ENCODE results near the gene LRRC37A.
"Not testable (repeated sequence)": the region's sequence is repeated elsewhere in the genome, so short reads cannot be mapped to it uniquely, and the experiment has no call there.

LRRC37A gene

GRCh38 chr17:46372236-46373229 lies 77.6 kb downstream of the LRRC37A start:
- not testable (repeated sequence) for H3K9ac ChIP-seq (ENCODE audit: low read depth in 1 of 2, low read length in 2 of 2); H3K36me3 ChIP-seq (ENCODE audit: control insufficient read depth in 1 of 2, insufficient read depth in 2 of 2, low read length in 2 of 2); H3K4me3 ChIP-seq (ENCODE audit: low read depth in 1 of 2, low read length in 2 of 2); H3K27me3 ChIP-seq (ENCODE audit: control insufficient read depth in 1 of 2, insufficient read depth in 2 of 2, low read length in 2 of 2); H3K4me1 ChIP-seq (ENCODE audit: control insufficient read depth in 1 of 2, insufficient read depth in 2 of 2, low read length in 2 of 2); H3K27ac ChIP-seq (ENCODE audit: low read depth, low read length); H3K9me3 ChIP-seq (ENCODE audit: control insufficient read depth in 1 of 2, low read length in 2 of 2)

DNA sequence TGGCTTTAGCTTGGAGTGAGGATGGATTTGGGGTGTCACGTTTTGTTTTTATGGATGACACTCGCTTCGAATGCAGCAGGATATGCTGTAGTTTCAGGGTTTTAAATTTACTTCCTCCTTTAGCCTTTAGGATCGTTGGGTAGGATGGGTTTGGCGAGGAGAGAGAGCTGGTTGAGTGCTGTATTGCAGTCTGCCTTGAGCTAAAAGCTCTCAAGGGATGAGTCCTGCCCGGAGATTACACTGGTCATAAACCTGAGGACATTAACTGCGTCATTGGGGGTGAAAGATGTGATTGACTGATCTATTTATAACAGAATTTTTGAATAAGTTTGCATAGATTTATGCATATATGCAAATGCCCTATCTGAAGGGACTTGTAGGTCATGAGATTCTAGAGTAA lies 78.5 kb downstream of the LRRC37A start:
- H3K4me3 ChIP-seq (ENCODE audit: low read depth in 1 of 2, low read length in 2 of 2); H3K9ac ChIP-seq (ENCODE audit: low read depth in 1 of 2, low read length in 2 of 2): not testable (repeated sequence)

GRCh38 chr17:46383118-46383517 lies 88.2 kb downstream of the LRRC37A start:
- not testable (repeated sequence) for H3K4me3 ChIP-seq (ENCODE audit: low read depth in 1 of 2, low read length in 2 of 2); H3K27ac ChIP-seq (ENCODE audit: low read depth, low read length); H3K27me3 ChIP-seq (ENCODE audit: control insufficient read depth in 1 of 2, insufficient read depth in 2 of 2, low read length in 2 of 2); H3K9me3 ChIP-seq (ENCODE audit: control insufficient read depth in 1 of 2, low read length in 2 of 2); H3K36me3 ChIP-seq (ENCODE audit: control insufficient read depth in 1 of 2, insufficient read depth in 2 of 2, low read length in 2 of 2); H3K4me1 ChIP-seq (ENCODE audit: control insufficient read depth in 1 of 2, insufficient read depth in 2 of 2, low read length in 2 of 2); H3K9ac ChIP-seq (ENCODE audit: low read depth in 1 of 2, low read length in 2 of 2)

More for the DNA sequence above, 78.5 kb downstream of the LRRC37A start:
- not testable (repeated sequence) for H3K4me1 ChIP-seq (ENCODE audit: control insufficient read depth in 1 of 2, insufficient read depth in 2 of 2, low read length in 2 of 2); H3K27ac ChIP-seq (ENCODE audit: low read depth, low read length); H3K9me3 ChIP-seq (ENCODE audit: control insufficient read depth in 1 of 2, low read length in 2 of 2); H3K36me3 ChIP-seq (ENCODE audit: control insufficient read depth in 1 of 2, insufficient read depth in 2 of 2, low read length in 2 of 2); H3K27me3 ChIP-seq (ENCODE audit: control insufficient read depth in 1 of 2, insufficient read depth in 2 of 2, low read length in 2 of 2)

- H3K36me3 ChIP-seq (ENCODE audit: control insufficient read depth in 1 of 2, insufficient read depth in 2 of 2, low read length in 2 of 2); H3K9me3 ChIP-seq (ENCODE audit: control insufficient read depth in 1 of 2, low read length in 2 of 2); H3K9ac ChIP-seq (ENCODE audit: low read depth in 1 of 2, low read length in 2 of 2); H3K4me3 ChIP-seq (ENCODE audit: low read depth in 1 of 2, low read length in 2 of 2); H3K27ac ChIP-seq (ENCODE audit: low read depth, low read length); H3K4me1 ChIP-seq (ENCODE audit: control insufficient read depth in 1 of 2, insufficient read depth in 2 of 2, low read length in 2 of 2); H3K27me3 ChIP-seq (ENCODE audit: control insufficient read depth in 1 of 2, insufficient read depth in 2 of 2, low read length in 2 of 2): not testable (repeated sequence)
Measured at GRCh38 chr17:46385491-46385890, 90.6 kb downstream of the LRRC37A start.

Data from duodenal mucosa (tissue), 2 donors.